Activated T-helper 17 cell treated with anti-CD3 and anti-CD28 coated beads, Interleukin-2, amount 50 U/mL, for 72 hours (primary cell): ENCODE results near the gene CBX8. TPM values are rescaled to one million over a fixed set of nuclear protein-coding genes. Genes with fewer than 3 reads are reported as not detected.

Experiments used
- ATAC-seq: fragments of 150-1000 bp; cut with Tn5 transposase; replicated peaks from 2 replicates; pipeline ENCODE4 v1.10.0; 2021; ENCODE audit warnings: mild to moderate bottlenecking, moderate library complexity
- H3K27ac Mint-ChIP-seq: one replicate; pipeline ENCODE4 v1.8.0; 2022; ENCODE audit warnings: mixed read lengths
- H3K27me3 Mint-ChIP-seq: one replicate; pipeline ENCODE4 v1.8.0; 2022; ENCODE audit warnings: mixed read lengths
- H3K36me3 Mint-ChIP-seq: one replicate; pipeline ENCODE4 v1.8.0; 2022; ENCODE audit warnings: low read depth, mild to moderate bottlenecking, mixed read lengths
- H3K4me1 Mint-ChIP-seq: one replicate; pipeline ENCODE4 v1.8.0; 2022; ENCODE audit warnings: mixed read lengths
- H3K4me3 Mint-ChIP-seq: one replicate; pipeline ENCODE4 v1.8.0; 2022; ENCODE audit warnings: mild to moderate bottlenecking, mixed read lengths
- H3K9me3 Mint-ChIP-seq: one replicate; pipeline ENCODE4 v1.8.0; 2022; ENCODE audit warnings: mixed read lengths
- total RNA-seq, 2 donors: library from RNA; stranded (reverse); gene quantifications; one replicate each; pipeline ENCODE4 v1.2.3, GENCODE V29; 2022

The CBX8 gene
- total RNA-seq, 2 donors from 2014 or later = 1.6 to 5.5 TPM

DNA sequence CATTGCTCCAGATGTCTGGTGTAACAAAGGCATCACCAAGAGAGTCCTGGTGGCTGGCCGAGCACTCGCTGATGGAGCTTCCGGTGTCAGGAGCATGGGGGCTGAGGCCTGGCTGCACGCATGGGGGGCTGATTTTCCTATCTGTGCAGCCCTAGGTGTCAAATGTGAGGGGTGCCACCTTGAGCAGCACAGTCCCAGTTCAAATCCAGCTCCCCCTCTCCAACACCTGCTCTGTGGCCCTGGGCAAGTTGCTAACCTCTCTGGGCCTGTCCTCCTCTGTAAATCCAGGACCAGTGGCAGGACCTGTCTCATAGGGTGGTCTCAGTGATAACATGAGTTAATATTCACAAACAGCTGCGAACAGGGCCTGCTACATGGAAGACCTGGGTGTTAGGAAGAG, 53.3 kb downstream of the CBX8 start:
- H3K27ac Mint-ChIP-seq = no peak overlapping the region
- no peaks in the 10 kb centered on the region for H3K9me3 Mint-ChIP-seq
- no peaks in the 10 kb centered on the region for H3K36me3 Mint-ChIP-seq

DNA sequence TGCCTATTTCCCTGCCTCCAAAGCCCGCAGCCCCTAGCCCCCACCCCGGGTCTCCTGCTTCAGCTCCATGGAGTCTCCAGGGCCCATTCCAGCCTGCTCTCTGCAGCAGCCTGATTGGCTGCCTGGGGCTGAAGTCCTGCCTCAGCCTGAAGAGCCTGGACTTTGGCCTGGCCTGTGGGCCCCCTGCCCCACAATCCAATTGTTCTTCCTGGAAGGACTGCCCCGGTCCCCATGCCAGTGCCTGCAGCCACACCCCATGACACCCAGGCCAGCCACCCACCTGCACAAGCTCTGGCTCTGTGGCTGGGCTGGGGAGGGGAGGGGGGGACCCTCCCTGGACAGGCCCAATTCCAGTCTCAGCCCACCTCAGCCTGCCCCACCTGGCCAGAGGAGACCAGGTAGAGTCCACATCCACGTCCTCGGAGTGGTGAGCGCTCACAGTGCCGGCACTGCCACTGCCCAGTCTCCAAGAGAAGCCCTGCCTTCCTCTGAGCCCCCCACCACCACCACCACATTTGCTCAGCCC, 53.9 kb downstream of the CBX8 start:
- no peaks in the 10 kb centered on the region for H3K4me1 Mint-ChIP-seq
- H3K4me3 Mint-ChIP-seq = no peak overlapping the region
- no peak for ATAC-seq
- no peak overlapping the region for H3K27ac Mint-ChIP-seq
- no peaks in the 10 kb centered on the region for H3K36me3 Mint-ChIP-seq
- peaks cover 24% of the 10 kb centered on the region for H3K27me3 Mint-ChIP-seq
- no peaks in the 10 kb centered on the region for H3K9me3 Mint-ChIP-seq

More for the DNA sequence above, 53.3 kb downstream of the CBX8 start:
- Mint-ChIP-seq H3K4me3 (no peak overlapping the region), H3K27me3 (peaks cover 24% of the 10 kb centered on the region), H3K4me1 (no peaks in the 10 kb centered on the region)
- no peak for ATAC-seq

DNA sequence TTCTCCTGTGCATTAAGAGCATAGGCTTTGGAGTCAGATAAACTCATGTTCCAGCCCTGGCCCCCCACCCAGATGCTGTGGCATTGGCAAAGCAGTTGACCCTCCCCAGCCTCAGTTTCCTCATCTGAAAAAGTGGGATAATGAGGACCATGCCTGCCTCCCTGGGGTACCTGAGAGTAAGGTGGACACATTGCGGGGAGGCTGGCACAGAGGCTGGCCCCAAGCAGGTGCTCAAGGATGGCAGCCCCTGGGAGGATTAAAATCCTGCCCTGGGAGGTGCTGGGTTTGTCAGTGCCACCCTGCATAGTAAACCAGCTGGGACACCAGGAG, 54.3 kb downstream of the CBX8 start:
- no peaks in the 10 kb centered on the region for H3K36me3 Mint-ChIP-seq
- ATAC-seq = no peak
- no peak overlapping the region for H3K27ac Mint-ChIP-seq
- H3K4me3 Mint-ChIP-seq = no peak overlapping the region
- H3K27me3 Mint-ChIP-seq = peaks cover 19% of the 10 kb centered on the region
- H3K9me3 Mint-ChIP-seq = no peaks in the 10 kb centered on the region
- H3K4me1 Mint-ChIP-seq = no peaks in the 10 kb centered on the region

Other genes starting within 250 kb of the CBX8 start
- gene RBFOX3, start 186.0 kb downstream of the CBX8 start, total RNA-seq = not detected
- under 1 TPM in 1 of 2 donors, not detected in 1; 0.50 TPM for gene ENPP7, start 66.1 kb downstream of the CBX8 start, total RNA-seq
- gene CBX2, start 18.9 kb downstream of the CBX8 start, total RNA-seq = 1 to 10 TPM in 1 of 2 donors, under 1 TPM in 1; 0.50 to 1.6 TPM
- gene CBX4, start 42.4 kb upstream of the CBX8 start, total RNA-seq = 1 to 10 TPM; 8.7 to 9.1 TPM
- 1 to 10 TPM; 1.6 to 1.8 TPM for gene TBC1D16, start 238.8 kb upstream of the CBX8 start, total RNA-seq
- under 1 TPM in 1 of 2 donors, not detected in 1; 0.69 TPM for gene CCDC40, start 239.6 kb upstream of the CBX8 start, total RNA-seq